Hair follicular keratinocyte (primary cell): ENCODE data around the gene GPRC6A. TPM values are rescaled to one million over a fixed set of nuclear protein-coding genes. Genes with fewer than 3 reads are reported as not detected.

ENCODE experiments used
- total RNA-seq: library from RNA; depleted of rRNA; stranded (reverse); fragments of >200 nt; gene quantifications from 2 replicates; pipeline ENCODE4 v1.2.3, GENCODE V29; 2015

GPRC6A gene, protein sequence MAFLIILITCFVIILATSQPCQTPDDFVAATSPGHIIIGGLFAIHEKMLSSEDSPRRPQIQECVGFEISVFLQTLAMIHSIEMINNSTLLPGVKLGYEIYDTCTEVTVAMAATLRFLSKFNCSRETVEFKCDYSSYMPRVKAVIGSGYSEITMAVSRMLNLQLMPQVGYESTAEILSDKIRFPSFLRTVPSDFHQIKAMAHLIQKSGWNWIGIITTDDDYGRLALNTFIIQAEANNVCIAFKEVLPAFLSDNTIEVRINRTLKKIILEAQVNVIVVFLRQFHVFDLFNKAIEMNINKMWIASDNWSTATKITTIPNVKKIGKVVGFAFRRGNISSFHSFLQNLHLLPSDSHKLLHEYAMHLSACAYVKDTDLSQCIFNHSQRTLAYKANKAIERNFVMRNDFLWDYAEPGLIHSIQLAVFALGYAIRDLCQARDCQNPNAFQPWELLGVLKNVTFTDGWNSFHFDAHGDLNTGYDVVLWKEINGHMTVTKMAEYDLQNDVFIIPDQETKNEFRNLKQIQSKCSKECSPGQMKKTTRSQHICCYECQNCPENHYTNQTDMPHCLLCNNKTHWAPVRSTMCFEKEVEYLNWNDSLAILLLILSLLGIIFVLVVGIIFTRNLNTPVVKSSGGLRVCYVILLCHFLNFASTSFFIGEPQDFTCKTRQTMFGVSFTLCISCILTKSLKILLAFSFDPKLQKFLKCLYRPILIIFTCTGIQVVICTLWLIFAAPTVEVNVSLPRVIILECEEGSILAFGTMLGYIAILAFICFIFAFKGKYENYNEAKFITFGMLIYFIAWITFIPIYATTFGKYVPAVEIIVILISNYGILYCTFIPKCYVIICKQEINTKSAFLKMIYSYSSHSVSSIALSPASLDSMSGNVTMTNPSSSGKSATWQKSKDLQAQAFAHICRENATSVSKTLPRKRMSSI
- total RNA-seq: not detected in 2 replicates

DNA sequence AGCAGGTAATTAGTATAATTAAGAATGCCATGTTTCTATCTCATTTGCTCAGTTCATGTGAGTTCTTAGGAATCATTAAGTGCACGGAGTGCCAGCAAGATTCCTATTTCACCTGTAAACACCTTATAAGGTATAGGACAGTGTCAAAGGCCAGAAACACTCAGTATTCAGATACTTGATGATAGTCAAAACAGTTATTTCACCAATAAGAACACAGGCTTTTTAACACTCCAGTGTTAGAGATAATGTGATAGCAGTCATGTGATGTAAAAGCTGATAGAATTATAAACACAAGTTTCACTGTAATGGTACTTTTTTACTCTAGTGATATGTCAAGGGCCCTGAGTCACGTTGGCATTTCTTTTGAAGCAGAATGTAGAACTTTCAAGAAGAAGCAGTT lies at the start of gene GPRC6A:
GPRC6A (minus strand) TSS at position 101 of the 400 bp plus-strand sequence; CDS start at position 31, 70 bp downstream.

DNA sequence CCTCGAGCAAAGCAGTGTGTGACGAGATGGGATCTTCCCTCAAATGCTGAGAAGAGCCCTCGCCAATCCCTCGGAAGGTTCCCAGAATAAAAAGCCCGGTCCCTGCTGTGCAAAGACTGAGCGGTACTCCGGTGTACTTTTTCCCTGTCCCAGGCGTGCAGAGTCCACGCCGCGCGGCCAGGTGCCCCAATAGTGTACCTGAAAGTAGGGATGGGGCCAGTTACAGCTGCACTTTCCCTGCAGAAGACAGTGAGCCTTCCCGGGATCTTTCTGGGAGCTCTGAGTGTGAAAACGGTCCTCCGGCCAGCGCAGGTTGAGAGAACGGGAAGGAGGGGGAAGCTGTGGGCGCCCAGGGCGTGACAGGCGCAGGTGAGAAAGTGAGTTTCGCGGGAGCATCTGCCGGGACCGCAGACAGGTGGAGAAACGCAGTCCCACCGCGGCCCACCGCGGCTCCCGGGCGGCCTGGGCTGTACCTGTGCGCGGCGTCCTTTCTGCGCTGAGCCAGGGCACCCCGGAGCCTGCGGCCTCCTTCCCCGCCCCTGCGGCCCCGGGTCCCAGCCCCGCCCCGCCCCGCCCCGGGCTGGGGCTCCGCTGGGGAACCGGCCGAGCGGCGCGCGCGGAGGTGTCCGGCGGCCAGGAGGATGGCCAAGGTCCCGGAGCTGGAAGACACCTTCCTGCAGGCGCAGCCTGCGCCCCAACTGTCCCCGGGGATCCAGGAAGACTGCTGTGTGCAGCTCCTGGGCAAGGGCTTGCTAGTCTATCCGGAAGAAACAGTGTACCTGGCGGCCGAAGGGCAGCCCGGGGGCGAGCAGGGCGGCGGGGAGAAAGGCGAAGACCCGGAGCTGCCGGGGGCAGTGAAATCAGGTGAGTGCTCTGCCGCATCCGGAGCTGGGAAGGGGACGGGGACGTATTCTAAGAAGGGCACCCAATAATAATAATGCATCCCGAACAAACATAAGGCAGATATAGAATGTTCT lies 48.0 kb upstream of the GPRC6A start, which contains the start of gene RFX6:
RFX6 (plus strand) TSS at position 608 of the 977 bp plus-strand sequence; CDS start at position 642, 34 bp downstream.

DNA sequence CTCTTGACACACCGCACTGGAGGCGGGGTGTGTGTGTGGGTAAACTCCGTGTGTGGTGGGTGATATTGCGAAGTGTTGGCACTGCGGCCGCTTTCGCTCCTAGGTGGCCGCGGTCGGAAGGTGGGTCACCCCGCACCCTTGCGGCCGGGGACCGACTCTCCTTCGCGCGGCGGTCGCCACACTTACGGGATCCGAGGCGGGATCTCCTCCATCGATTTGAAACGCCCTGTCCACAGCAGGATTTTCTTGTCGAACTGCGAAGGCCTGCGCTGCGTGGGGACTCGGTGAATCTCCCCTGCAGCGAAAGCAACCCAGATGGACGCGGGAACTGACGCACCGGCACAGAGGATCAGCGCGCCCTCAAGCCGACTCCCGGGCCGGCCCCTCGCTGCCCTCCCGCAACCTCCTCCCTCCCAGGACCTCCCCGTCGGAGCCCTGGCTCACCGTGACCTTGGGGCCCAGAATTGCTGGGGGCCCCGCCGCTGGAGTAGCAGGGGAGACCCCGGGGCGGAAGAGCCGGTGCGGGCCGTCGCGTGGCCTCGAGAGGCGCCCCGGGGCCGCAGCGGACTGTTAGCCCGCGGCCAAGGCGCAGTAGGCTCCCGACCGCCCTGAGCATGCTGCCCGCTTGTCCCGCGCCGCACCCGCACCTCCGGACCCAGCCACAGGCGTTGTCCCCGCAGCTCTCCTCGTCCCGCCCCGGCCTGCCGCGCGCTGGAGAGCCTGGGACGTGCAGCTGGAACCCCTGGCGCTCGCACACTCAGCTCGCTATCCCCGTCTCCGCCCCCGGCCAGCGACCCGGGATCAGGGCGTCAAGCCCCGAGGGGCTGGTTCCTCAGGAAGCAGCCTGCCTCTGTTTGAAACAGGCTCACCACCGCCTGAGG lies 63.7 kb downstream of the GPRC6A start, which contains the start of gene FAM162B:
FAM162B (minus strand) TSS at position 759 of the 881 bp plus-strand sequence; CDS start at position 616, 143 bp downstream.

Other genes with a start within 250 kb of the GPRC6A start
- gene RSPH4A, start 212.6 kb downstream of the GPRC6A start, total RNA-seq: 0.16 TPM in 1 of 2 replicates, not detected in the other
- 6.4 and 9.6 TPM in 2 replicates for gene ZUP1, start 160.3 kb downstream of the GPRC6A start, total RNA-seq
- gene KPNA5, start 147.9 kb downstream of the GPRC6A start, total RNA-seq: 0.62 and 1.1 TPM in 2 replicates
- gene FAM162B, start 63.4 kb downstream of the GPRC6A start, total RNA-seq: 0.08 TPM in 1 of 2 replicates, not detected in the other
- not detected in 2 replicates for gene RFX6, start 48.2 kb upstream of the GPRC6A start, total RNA-seq